ENCODE results near the gene MAN1C1. TPM values are rescaled to one million over a fixed set of nuclear protein-coding genes. Genes with fewer than 3 reads are reported as not detected.
A peak's percentile ranks its signal among the peaks of the same experiment; 100 is the strongest.

MAN1C1 gene
- total and polyA plus RNA-seq, 9 donors, result 5.2 to 17.4 (median 12.2) TPM

DNA sequence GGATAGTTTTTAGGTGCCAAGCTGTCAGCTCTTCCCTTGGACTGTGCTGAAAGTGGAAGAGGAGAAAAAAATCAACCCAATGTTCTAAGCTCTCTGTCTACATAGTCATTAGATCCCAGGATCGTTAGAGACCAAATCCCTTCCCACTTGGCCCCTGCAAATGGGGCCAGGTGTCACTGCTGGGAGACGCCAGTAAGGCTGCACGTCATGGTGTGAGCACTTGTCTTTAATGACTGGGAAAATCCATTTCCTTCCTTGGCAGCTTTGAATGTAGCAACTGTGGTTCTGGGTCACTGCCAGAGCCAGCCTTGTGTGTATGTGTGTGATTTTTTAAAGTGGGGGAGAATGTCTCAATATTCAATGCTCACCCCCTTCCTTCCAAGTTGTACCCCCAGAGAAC, 59.9 kb downstream of the MAN1C1 start:
- no peak overlapping the region for H3K4me3 ChIP-seq (ENCODE audit: low read length)
- no CpG with 5 or more reads among the region's 3 CpGs for WGBS (ENCODE audit: insufficient coverage)

GRCh38 chr1:25677193-25677773, 60.7 kb downstream of the MAN1C1 start:
- 75% methylated on average over 5 of the region's 6 CpGs for WGBS (ENCODE audit: insufficient coverage)
- Histone ChIP-seq H3K36me3 (ENCODE audit: control insufficient read depth, insufficient read depth, low read length) (no peaks in the 10 kb centered on the region), H3K27me3 (ENCODE audit: control insufficient read depth, insufficient read depth, low read length) (no peaks in the 10 kb centered on the region), H3K4me3 (ENCODE audit: low read length) (no peak overlapping the region), H3K4me1 (ENCODE audit: control insufficient read depth, insufficient read depth, low read length) (peaks cover 19% of the 10 kb centered on the region), H3K9me3 (replicated peaks; ENCODE audit: control insufficient read depth, low read depth, low read length) (peaks cover 4% of the 10 kb centered on the region), H3K27ac (ENCODE audit: low read length) (no peak overlapping the region)
- no peak for DNase-seq

More for the DNA sequence above, 59.9 kb downstream of the MAN1C1 start:
- H3K27ac ChIP-seq (ENCODE audit: low read length), result peak overlapping the region; percentile 43
- peaks cover 5% of the 10 kb centered on the region for H3K9me3 ChIP-seq (replicated peaks; ENCODE audit: control insufficient read depth, low read depth, low read length)
- H3K27me3 ChIP-seq (ENCODE audit: control insufficient read depth, insufficient read depth, low read length), result no peaks in the 10 kb centered on the region
- DNase-seq, result peak; percentile 85
- H3K36me3 ChIP-seq (ENCODE audit: control insufficient read depth, insufficient read depth, low read length), result no peaks in the 10 kb centered on the region
- peaks cover 19% of the 10 kb centered on the region for H3K4me1 ChIP-seq (ENCODE audit: control insufficient read depth, insufficient read depth, low read length)

DNA sequence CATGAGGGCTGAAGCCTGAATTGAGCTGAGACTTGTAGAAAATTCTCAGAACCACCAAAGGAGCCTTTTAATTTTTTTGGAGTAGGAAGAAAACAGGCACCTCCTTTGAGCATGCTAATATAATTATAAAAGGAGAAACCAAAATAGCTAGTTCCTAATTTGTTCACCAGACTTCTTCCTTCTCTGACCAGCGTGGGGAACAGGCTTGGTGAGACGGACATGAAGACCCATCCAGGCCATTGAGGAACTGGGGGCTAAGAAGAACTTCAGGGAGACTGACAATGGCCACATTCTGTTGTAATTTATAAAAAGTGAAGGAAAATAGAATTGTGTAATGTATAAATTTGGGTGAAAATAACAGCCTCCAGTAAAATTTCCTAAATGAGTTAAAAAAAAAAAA, 62.6 kb downstream of the MAN1C1 start:
- Histone ChIP-seq H3K27me3 (ENCODE audit: control insufficient read depth, insufficient read depth, low read length) (no peaks in the 10 kb centered on the region), H3K27ac (ENCODE audit: low read length) (no peak overlapping the region), H3K4me3 (ENCODE audit: low read length) (no peak overlapping the region), H3K36me3 (ENCODE audit: control insufficient read depth, insufficient read depth, low read length) (no peaks in the 10 kb centered on the region), H3K4me1 (ENCODE audit: control insufficient read depth, insufficient read depth, low read length) (peaks cover 27% of the 10 kb centered on the region), H3K9me3 (replicated peaks; ENCODE audit: control insufficient read depth, low read depth, low read length) (no peaks in the 10 kb centered on the region)
- DNase-seq, result no peak
- WGBS (ENCODE audit: insufficient coverage), result no CpG with 5 or more reads among the region's 2 CpGs

- 90% methylated on average over 2 of the region's 4 CpGs for WGBS (ENCODE audit: insufficient coverage)
- H3K27me3 ChIP-seq (ENCODE audit: control insufficient read depth, insufficient read depth, low read length), result no peaks in the 10 kb centered on the region
- no peak overlapping the region for H3K4me3 ChIP-seq (ENCODE audit: low read length)
- no peaks in the 10 kb centered on the region for H3K9me3 ChIP-seq (replicated peaks; ENCODE audit: control insufficient read depth, low read depth, low read length)
- no peak for DNase-seq
- H3K4me1 ChIP-seq (ENCODE audit: control insufficient read depth, insufficient read depth, low read length), result peaks cover 27% of the 10 kb centered on the region
- no peaks in the 10 kb centered on the region for H3K36me3 ChIP-seq (ENCODE audit: control insufficient read depth, insufficient read depth, low read length)
- H3K27ac ChIP-seq (ENCODE audit: low read length), result no peak overlapping the region
These were observed 64.1 kb downstream of the MAN1C1 start for GRCh38 chr1:25680701-25681100.

DNA sequence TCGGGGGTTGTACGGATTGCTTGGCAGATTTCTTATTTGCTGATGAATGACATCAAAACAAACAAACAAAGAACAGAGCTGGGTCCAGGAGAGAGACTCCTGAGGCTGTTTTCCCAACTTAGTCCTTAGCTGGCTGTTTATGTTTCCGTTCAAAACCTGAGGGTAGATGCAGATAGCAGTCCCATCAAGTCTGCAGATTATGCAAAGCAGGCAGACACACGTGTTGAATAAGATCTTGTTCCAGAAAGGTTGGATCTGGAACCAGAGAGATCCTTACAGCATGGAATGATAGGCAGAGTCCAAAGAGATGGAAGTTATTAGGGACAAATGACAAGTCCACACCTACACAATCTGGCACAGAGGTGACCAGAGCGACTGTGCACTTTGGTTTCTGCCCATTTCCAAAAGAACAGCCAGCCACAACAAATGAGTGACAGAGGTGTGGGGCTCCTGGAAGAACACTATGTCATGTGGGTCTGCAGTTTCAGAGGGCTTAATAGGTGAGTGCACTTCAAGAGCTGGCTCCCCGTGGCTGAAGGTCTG, 65.5 kb downstream of the MAN1C1 start:
- H3K27ac ChIP-seq (ENCODE audit: low read length), result no peak overlapping the region
- no peaks in the 10 kb centered on the region for H3K36me3 ChIP-seq (ENCODE audit: control insufficient read depth, insufficient read depth, low read length)
- no peaks in the 10 kb centered on the region for H3K27me3 ChIP-seq (ENCODE audit: control insufficient read depth, insufficient read depth, low read length)
- DNase-seq, result no peak
- H3K4me3 ChIP-seq (ENCODE audit: low read length), result no peak overlapping the region
- H3K9me3 ChIP-seq (replicated peaks; ENCODE audit: control insufficient read depth, low read depth, low read length), result no peaks in the 10 kb centered on the region
- WGBS (ENCODE audit: insufficient coverage), result 82% methylated on average over 2 of the region's 6 CpGs
- peaks cover 14% of the 10 kb centered on the region for H3K4me1 ChIP-seq (ENCODE audit: control insufficient read depth, insufficient read depth, low read length)

GRCh38 chr1:25683177-25683576, 66.6 kb downstream of the MAN1C1 start:
- Histone ChIP-seq H3K27ac (ENCODE audit: low read length) (no peak overlapping the region), H3K9me3 (replicated peaks; ENCODE audit: control insufficient read depth, low read depth, low read length) (no peaks in the 10 kb centered on the region), H3K27me3 (ENCODE audit: control insufficient read depth, insufficient read depth, low read length) (no peaks in the 10 kb centered on the region), H3K4me1 (ENCODE audit: control insufficient read depth, insufficient read depth, low read length) (peaks cover 10% of the 10 kb centered on the region), H3K36me3 (ENCODE audit: control insufficient read depth, insufficient read depth, low read length) (no peaks in the 10 kb centered on the region), H3K4me3 (ENCODE audit: low read length) (no peak overlapping the region)
- DNase-seq, result no peak
- WGBS (ENCODE audit: insufficient coverage), result 55% methylated on average over 1 of the region's 4 CpGs

- WGBS (ENCODE audit: insufficient coverage), result 43% methylated on average over 1 of the region's 9 CpGs
- no peak for DNase-seq
- no peaks in the 10 kb centered on the region for H3K36me3 ChIP-seq (ENCODE audit: control insufficient read depth, insufficient read depth, low read length)
- no peak overlapping the region for H3K27ac ChIP-seq (ENCODE audit: low read length)
- H3K4me3 ChIP-seq (ENCODE audit: low read length), result no peak overlapping the region
- no peaks in the 10 kb centered on the region for H3K27me3 ChIP-seq (ENCODE audit: control insufficient read depth, insufficient read depth, low read length)
- H3K4me1 ChIP-seq (ENCODE audit: control insufficient read depth, insufficient read depth, low read length), result peaks cover 16% of the 10 kb centered on the region
- H3K9me3 ChIP-seq (replicated peaks; ENCODE audit: control insufficient read depth, low read depth, low read length), result no peaks in the 10 kb centered on the region
These were observed 67.1 kb downstream of the MAN1C1 start for GRCh38 chr1:25683731-25684130.

GRCh38 chr1:25684216-25684965, 67.8 kb downstream of the MAN1C1 start:
- WGBS (ENCODE audit: insufficient coverage), result 81% methylated on average over 13 of the region's 13 CpGs
- no peak overlapping the region for H3K27ac ChIP-seq (ENCODE audit: low read length)

DNA sequence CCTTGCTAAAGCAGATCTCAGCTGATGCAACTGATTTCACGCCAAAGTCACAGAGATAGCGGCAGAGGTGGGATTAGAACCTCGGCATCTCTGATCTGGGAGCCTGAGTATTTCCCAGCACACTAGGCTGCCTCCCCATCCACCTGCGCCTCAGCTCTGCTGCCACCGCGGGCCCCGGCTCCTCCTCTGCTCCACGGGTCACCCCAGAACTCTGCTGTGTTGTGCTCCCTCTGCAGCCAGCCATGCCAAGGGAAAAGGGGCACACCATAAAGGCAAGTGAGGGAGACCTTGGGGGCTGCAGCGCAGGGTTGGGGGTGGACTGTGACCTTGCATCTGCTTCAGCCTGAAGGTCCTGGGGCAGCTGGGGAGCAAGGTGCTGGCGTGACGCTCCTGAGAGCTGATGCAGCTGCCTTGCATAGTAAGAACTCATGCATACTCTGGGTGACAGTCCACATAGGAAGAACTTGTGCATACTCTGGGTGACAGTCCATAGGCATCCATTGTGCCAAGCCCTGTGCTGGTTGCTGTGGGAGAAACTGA, 68.7 kb downstream of the MAN1C1 start:
- WGBS (ENCODE audit: insufficient coverage), result 97% methylated on average over 8 of the region's 11 CpGs

More at GRCh38 chr1:25684216-25684965, 67.8 kb downstream of the MAN1C1 start:
- peaks cover 19% of the 10 kb centered on the region for H3K4me1 ChIP-seq (ENCODE audit: control insufficient read depth, insufficient read depth, low read length)
- no peak overlapping the region for H3K4me3 ChIP-seq (ENCODE audit: low read length)
- no peaks in the 10 kb centered on the region for H3K27me3 ChIP-seq (ENCODE audit: control insufficient read depth, insufficient read depth, low read length)
- no peaks in the 10 kb centered on the region for H3K9me3 ChIP-seq (replicated peaks; ENCODE audit: control insufficient read depth, low read depth, low read length)
- H3K36me3 ChIP-seq (ENCODE audit: control insufficient read depth, insufficient read depth, low read length), result no peaks in the 10 kb centered on the region
- no peak for DNase-seq

GRCh38 chr1:25685938-25686665, 69.5 kb downstream of the MAN1C1 start:
- H3K4me3 ChIP-seq (ENCODE audit: low read length), result no peak overlapping the region
- H3K4me1 ChIP-seq (ENCODE audit: control insufficient read depth, insufficient read depth, low read length), result peaks cover 22% of the 10 kb centered on the region
- H3K27me3 ChIP-seq (ENCODE audit: control insufficient read depth, insufficient read depth, low read length), result no peaks in the 10 kb centered on the region
- 87% methylated on average over 5 of the region's 19 CpGs for WGBS (ENCODE audit: insufficient coverage)
- H3K36me3 ChIP-seq (ENCODE audit: control insufficient read depth, insufficient read depth, low read length), result no peaks in the 10 kb centered on the region
- peak; percentile 44 for DNase-seq
- no peak overlapping the region for H3K27ac ChIP-seq (ENCODE audit: low read length)
- no peaks in the 10 kb centered on the region for H3K9me3 ChIP-seq (replicated peaks; ENCODE audit: control insufficient read depth, low read depth, low read length)

More for the DNA sequence above, 68.7 kb downstream of the MAN1C1 start:
- H3K27ac ChIP-seq (ENCODE audit: low read length), result no peak overlapping the region
- no peaks in the 10 kb centered on the region for H3K27me3 ChIP-seq (ENCODE audit: control insufficient read depth, insufficient read depth, low read length)
- no peaks in the 10 kb centered on the region for H3K36me3 ChIP-seq (ENCODE audit: control insufficient read depth, insufficient read depth, low read length)
- H3K4me3 ChIP-seq (ENCODE audit: low read length), result no peak overlapping the region
- peaks cover 22% of the 10 kb centered on the region for H3K4me1 ChIP-seq (ENCODE audit: control insufficient read depth, insufficient read depth, low read length)
- DNase-seq, result no peak
- H3K9me3 ChIP-seq (replicated peaks; ENCODE audit: control insufficient read depth, low read depth, low read length), result no peaks in the 10 kb centered on the region
